ENCODE results near the gene KRT86.

- TF ChIP-seq, protein P1, sequence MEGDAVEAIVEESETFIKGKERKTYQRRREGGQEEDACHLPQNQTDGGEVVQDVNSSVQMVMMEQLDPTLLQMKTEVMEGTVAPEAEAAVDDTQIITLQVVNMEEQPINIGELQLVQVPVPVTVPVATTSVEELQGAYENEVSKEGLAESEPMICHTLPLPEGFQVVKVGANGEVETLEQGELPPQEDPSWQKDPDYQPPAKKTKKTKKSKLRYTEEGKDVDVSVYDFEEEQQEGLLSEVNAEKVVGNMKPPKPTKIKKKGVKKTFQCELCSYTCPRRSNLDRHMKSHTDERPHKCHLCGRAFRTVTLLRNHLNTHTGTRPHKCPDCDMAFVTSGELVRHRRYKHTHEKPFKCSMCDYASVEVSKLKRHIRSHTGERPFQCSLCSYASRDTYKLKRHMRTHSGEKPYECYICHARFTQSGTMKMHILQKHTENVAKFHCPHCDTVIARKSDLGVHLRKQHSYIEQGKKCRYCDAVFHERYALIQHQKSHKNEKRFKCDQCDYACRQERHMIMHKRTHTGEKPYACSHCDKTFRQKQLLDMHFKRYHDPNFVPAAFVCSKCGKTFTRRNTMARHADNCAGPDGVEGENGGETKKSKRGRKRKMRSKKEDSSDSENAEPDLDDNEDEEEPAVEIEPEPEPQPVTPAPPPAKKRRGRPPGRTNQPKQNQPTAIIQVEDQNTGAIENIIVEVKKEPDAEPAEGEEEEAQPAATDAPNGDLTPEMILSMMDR (conservative IDR thresholded peaks at IDR 0.05), result no peak
- TF ChIP-seq ZFX (IDR thresholded peaks at IDR 0.05), result no peak
These were observed 36.3 kb downstream of the KRT86 start for GRCh38 chr12:52310622-52311284.

Data from C4-2B (cell line).